Measurements from ENCODE around the gene HIPK3. TPM values are rescaled to one million over a fixed set of nuclear protein-coding genes. Genes with fewer than 3 reads are reported as not detected.
"Not testable (repeated sequence)": the region's sequence is repeated elsewhere in the genome, so short reads cannot be mapped to it uniquely, and the experiment has no call there.

Gene HIPK3
- total RNA-seq, 1 donor from 2014 or later: 138 TPM

- no peak for TF ChIP-seq CTCF (IDR thresholded peaks at IDR 0.05)
- Histone ChIP-seq H3K4me3 (no peak overlapping the region), H3K27me3 (ENCODE audit: low read depth) (no peaks in the 10 kb centered on the region), H3K36me3 (no peaks in the 10 kb centered on the region), H3K9me3 (no peaks in the 10 kb centered on the region), H3K4me1 (no peaks in the 10 kb centered on the region), H3K27ac (no peak overlapping the region)
- ATAC-seq: peak; percentile 35 to 41
- intact Hi-C loops (cut with DNase I): no loop called here
- no peak for DNase-seq
Measured at GRCh38 chr11:33214187-33214586, 43.0 kb upstream of the HIPK3 start.

- no peak for ATAC-seq
- no peaks in the 10 kb centered on the region for H3K27me3 ChIP-seq (ENCODE audit: low read depth)
- no peak for TF ChIP-seq CTCF (IDR thresholded peaks at IDR 0.05)
- DNase-seq: no peak
- no peak overlapping the region for H3K4me3 ChIP-seq
- H3K27ac ChIP-seq: no peak overlapping the region
- H3K4me1 ChIP-seq: no peaks in the 10 kb centered on the region
- no peaks in the 10 kb centered on the region for H3K36me3 ChIP-seq
- no peaks in the 10 kb centered on the region for H3K9me3 ChIP-seq
- intact Hi-C loops (cut with DNase I): no loop called here
Measured at GRCh38 chr11:33214767-33215166, 42.4 kb upstream of the HIPK3 start.

GRCh38 chr11:33216676-33217075 lies 40.5 kb upstream of the HIPK3 start:
- H3K36me3 ChIP-seq; DNase-seq; H3K9me3 ChIP-seq; H3K27me3 ChIP-seq (ENCODE audit: low read depth); H3K4me1 ChIP-seq; H3K27ac ChIP-seq; intact Hi-C loops (cut with DNase I); H3K4me3 ChIP-seq; ATAC-seq: not testable (repeated sequence)

GRCh38 chr11:33222052-33222750 lies 35.0 kb upstream of the HIPK3 start:
- Histone ChIP-seq H3K4me1 (no peaks in the 10 kb centered on the region), H3K9me3 (no peaks in the 10 kb centered on the region), H3K27me3 (ENCODE audit: low read depth) (no peaks in the 10 kb centered on the region), H3K4me3 (no peak overlapping the region), H3K36me3 (no peaks in the 10 kb centered on the region), H3K27ac (no peak overlapping the region)
- ATAC-seq: no peak
- no peak for TF ChIP-seq CTCF (IDR thresholded peaks at IDR 0.05)
- intact Hi-C loops (cut with DNase I): no loop called here
- no peak for DNase-seq

GRCh38 chr11:33225371-33225770 lies 31.8 kb upstream of the HIPK3 start:
- no peaks in the 10 kb centered on the region for H3K27me3 ChIP-seq (ENCODE audit: low read depth)
- no peak overlapping the region for H3K27ac ChIP-seq
- ATAC-seq (no peak), DNase-seq (no peak)
- H3K4me1 ChIP-seq: no peaks in the 10 kb centered on the region
- TF ChIP-seq CTCF (IDR thresholded peaks at IDR 0.05): no peak
- no peaks in the 10 kb centered on the region for H3K36me3 ChIP-seq
- no peak overlapping the region for H3K4me3 ChIP-seq
- H3K9me3 ChIP-seq: no peaks in the 10 kb centered on the region
- intact Hi-C loops (cut with DNase I): no loop called here

GRCh38 chr11:33227578-33228261 lies 29.5 kb upstream of the HIPK3 start:
- TF ChIP-seq CTCF (IDR thresholded peaks at IDR 0.05): no peak
- H3K36me3 ChIP-seq: no peaks in the 10 kb centered on the region
- H3K27ac ChIP-seq: no peak overlapping the region
- H3K27me3 ChIP-seq (ENCODE audit: low read depth): no peaks in the 10 kb centered on the region
- no peaks in the 10 kb centered on the region for H3K4me1 ChIP-seq
- no peaks in the 10 kb centered on the region for H3K9me3 ChIP-seq
- no peak overlapping the region for H3K4me3 ChIP-seq
- no peak for DNase-seq
- intact Hi-C loops (cut with DNase I): no loop called here
- peak; percentile 39 to 43 for ATAC-seq
